SU-DHL-6 (cell line): Measurements from ENCODE around the gene ZNF213.

Experiments
- H2AFZ ChIP-seq: fragments of 200-600 bp; sonication (generic); 2 replicates; pipeline ENCODE4 v1.6.1; 2014; ENCODE audit warnings: low read depth, mild to moderate bottlenecking, moderate library complexity, mixed read lengths, antibody characterized with exemption, low read length; ENCODE audit not compliant: severe bottlenecking
- H3F3A ChIP-seq: fragments of 200-600 bp; shearing (Covaris generic); 2 replicates; pipeline ENCODE4 v1.6.0; 2016; ENCODE audit warnings: antibody characterized with exemption, mild to moderate bottlenecking; ENCODE audit not compliant: insufficient read depth
- H3K27ac ChIP-seq: fragments of 200-600 bp; sonication (generic); 2 replicates; pipeline ENCODE4 v1.5.1; 2016; ENCODE audit warnings: low read depth, mild to moderate bottlenecking, low read length, moderate library complexity, mixed read lengths
- H3K27me3 ChIP-seq: fragments of 200-600 bp; sonication (generic), shearing (Covaris generic); 2 replicates; pipeline ENCODE4 v1.6.0; 2014; ENCODE audit warnings: mild to moderate bottlenecking, low read length
- H3K36me3 ChIP-seq: fragments of 200-600 bp; sonication (generic); 2 replicates; pipeline ENCODE4 v1.6.1; 2014; ENCODE audit warnings: mild to moderate bottlenecking, low read length, mixed read lengths
- H3K4me2 ChIP-seq: fragments of 300-600, 200-600 bp; shearing (Covaris generic), sonication (generic); 2 replicates; pipeline ENCODE4 v1.6.0; 2014; ENCODE audit warnings: low read length, low read depth, mild to moderate bottlenecking; ENCODE audit not compliant: poor library complexity, severe bottlenecking
- H3K4me3 ChIP-seq: fragments of 200-600 bp; sonication (generic); 2 replicates; pipeline ENCODE4 v1.5.1; 2014; ENCODE audit warnings: antibody characterized with exemption, low read length, mild to moderate bottlenecking, mixed read lengths; ENCODE audit not compliant: insufficient read depth, poor library complexity, severe bottlenecking
- H3K79me2 ChIP-seq: fragments of 200-600 bp; sonication (generic); 2 replicates; pipeline ENCODE4 v1.6.1; 2014; ENCODE audit warnings: mild to moderate bottlenecking, low read length, moderate library complexity; ENCODE audit not compliant: insufficient read depth
- H3K9ac ChIP-seq: fragments of 200-600 bp; sonication (generic); 2 replicates; pipeline ENCODE4 v1.7.0; 2014; ENCODE audit warnings: mild to moderate bottlenecking, low read length
- H3K9me2 ChIP-seq: fragments of 200-600 bp; sonication (generic); replicated peaks from 2 replicates; pipeline ENCODE4 v1.6.1; 2014; ENCODE audit warnings: low read length; ENCODE audit not compliant: insufficient read depth
- H3K9me3 ChIP-seq: fragments of 200-600 bp; sonication (generic); 2 replicates; pipeline ENCODE4 v1.6.1; 2014; ENCODE audit warnings: low read length, mixed read lengths; ENCODE audit not compliant: insufficient read depth
- H4K20me1 ChIP-seq: fragments of 200-600 bp; sonication (generic); 2 replicates; pipeline ENCODE4 v1.6.1; 2014; ENCODE audit warnings: low read depth, mild to moderate bottlenecking, antibody characterized with exemption, low read length, moderate library complexity, mixed read lengths
- EZH2phosphoT487 ChIP-seq: fragments of 200-600 bp; sonication (generic), shearing (Covaris generic); conservative IDR thresholded peaks from 2 replicates; pipeline ENCODE4 v1.6.1; 2018; ENCODE audit warnings: mild to moderate bottlenecking, antibody characterized with exemption, low read length, moderate library complexity, mixed read lengths
- TF ChIP-seq, protein P1 (sequence below): fragments of 200-600 bp; sonication (generic); IDR thresholded peaks from one replicate; pipeline ENCODE4 v1.5.1; 2017; ENCODE audit warnings: antibody characterized with exemption, mild to moderate bottlenecking, low read length, moderate library complexity; ENCODE audit not compliant: insufficient read depth, poor library complexity, severe bottlenecking

ZNF213 gene

DNA sequence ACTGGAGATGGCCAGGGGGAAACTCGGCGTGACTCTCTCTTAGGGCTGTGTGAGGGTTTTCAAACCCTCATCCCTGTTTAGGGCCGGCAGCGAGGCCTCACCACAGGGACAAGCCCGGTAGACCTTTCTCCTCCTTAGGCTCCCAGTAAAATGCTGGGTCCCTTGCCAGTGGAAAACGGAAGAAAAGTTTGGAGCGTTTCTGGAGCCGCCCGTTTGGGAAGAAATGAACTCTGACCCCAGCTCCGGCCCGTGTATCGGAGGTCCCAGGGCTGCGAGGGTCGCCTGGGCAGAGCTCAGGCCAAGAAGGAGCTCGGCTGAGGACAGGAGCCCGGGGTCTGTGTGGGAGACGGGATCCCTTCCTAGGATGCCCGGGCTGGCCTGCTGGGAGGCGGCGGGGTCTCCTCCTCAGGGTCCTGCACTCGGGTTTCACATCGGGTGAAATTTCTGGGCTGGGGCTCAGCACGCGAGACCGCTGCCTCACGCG lies 23.2 kb downstream of the ZNF213 start:
- no peak overlapping the region for H3K27ac ChIP-seq
- H3K4me2 ChIP-seq: peak overlapping the region; percentile 79
- no peak overlapping the region for H2AFZ ChIP-seq
- H3K4me3 ChIP-seq: peak overlapping the region; percentile 61
- peak overlapping the region; percentile 54 for H3K9ac ChIP-seq
- H3K9me3 ChIP-seq: no peaks in the 10 kb centered on the region
- no peaks in the 10 kb centered on the region for H4K20me1 ChIP-seq
- TF ChIP-seq EZH2phosphoT487: 0 out of 2 replicates have a peak, but pooled peaks have one; percentile 62
- TF ChIP-seq, protein P1, sequence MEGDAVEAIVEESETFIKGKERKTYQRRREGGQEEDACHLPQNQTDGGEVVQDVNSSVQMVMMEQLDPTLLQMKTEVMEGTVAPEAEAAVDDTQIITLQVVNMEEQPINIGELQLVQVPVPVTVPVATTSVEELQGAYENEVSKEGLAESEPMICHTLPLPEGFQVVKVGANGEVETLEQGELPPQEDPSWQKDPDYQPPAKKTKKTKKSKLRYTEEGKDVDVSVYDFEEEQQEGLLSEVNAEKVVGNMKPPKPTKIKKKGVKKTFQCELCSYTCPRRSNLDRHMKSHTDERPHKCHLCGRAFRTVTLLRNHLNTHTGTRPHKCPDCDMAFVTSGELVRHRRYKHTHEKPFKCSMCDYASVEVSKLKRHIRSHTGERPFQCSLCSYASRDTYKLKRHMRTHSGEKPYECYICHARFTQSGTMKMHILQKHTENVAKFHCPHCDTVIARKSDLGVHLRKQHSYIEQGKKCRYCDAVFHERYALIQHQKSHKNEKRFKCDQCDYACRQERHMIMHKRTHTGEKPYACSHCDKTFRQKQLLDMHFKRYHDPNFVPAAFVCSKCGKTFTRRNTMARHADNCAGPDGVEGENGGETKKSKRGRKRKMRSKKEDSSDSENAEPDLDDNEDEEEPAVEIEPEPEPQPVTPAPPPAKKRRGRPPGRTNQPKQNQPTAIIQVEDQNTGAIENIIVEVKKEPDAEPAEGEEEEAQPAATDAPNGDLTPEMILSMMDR: no peak
- H3K9me2 ChIP-seq: no peaks in the 10 kb centered on the region
- 0 out of 2 replicates have a peak, but pooled peaks cover 3% of the 10 kb centered on the region for H3F3A ChIP-seq
- H3K36me3 ChIP-seq: no peaks in the 10 kb centered on the region
- H3K27me3 ChIP-seq: no peaks in the 10 kb centered on the region
- H3K79me2 ChIP-seq: no peaks in the 10 kb centered on the region

DNA sequence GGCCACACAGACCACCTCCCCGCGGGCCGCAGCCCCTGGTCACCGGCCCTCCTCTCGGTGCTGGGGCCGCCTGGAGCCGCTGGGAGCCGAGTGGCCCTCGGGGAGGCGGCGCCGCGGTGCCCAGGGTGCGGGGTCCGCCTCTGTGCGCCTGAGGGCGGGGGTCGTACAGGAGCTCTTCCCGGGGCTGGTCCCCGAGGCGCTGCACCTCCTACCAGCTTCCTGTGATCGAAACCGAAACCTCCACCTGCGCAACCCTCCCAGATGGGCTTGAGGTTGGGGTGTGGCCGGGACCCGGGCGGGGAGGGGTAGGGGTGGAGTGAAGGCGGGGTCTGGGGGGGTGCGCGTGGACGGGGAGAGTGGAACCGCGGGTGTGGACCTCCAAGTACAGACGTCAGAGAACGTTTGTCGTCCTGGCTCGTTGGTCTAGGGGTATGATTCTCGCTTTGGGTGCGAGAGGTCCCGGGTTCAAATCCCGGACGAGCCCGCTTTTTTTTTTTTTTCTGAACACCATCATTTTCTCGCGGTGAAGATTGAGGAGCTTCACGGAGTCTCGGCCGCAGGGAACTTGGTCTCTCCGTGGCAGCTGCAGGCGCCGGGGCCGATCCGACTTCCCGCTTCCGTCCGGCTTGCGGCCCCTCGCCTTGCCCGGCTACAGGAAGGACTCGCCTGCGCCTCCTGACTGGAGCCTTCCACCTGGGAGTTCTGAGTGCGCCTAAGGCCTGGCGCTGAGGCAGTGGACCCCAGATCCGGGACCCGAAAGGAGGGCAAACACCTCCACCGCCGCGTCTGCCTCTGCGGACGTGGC lies 23.9 kb downstream of the ZNF213 start:
- Histone ChIP-seq H3K9me3 (no peaks in the 10 kb centered on the region), H3K27me3 (no peaks in the 10 kb centered on the region), H3F3A (0 out of 2 replicates have a peak, but pooled peaks cover 3% of the 10 kb centered on the region), H3K27ac (no peak overlapping the region), H3K4me2 (peak overlapping the region; percentile 79), H3K9ac (peak overlapping the region; percentile 54), H3K9me2 (no peaks in the 10 kb centered on the region), H3K79me2 (no peaks in the 10 kb centered on the region), H3K36me3 (no peaks in the 10 kb centered on the region), H4K20me1 (no peaks in the 10 kb centered on the region), H2AFZ (peak overlapping the region; percentile 84), H3K4me3 (peak overlapping the region; percentile 61)
- no peak for TF ChIP-seq EZH2phosphoT487
- TF ChIP-seq, protein P1: no peak

DNA sequence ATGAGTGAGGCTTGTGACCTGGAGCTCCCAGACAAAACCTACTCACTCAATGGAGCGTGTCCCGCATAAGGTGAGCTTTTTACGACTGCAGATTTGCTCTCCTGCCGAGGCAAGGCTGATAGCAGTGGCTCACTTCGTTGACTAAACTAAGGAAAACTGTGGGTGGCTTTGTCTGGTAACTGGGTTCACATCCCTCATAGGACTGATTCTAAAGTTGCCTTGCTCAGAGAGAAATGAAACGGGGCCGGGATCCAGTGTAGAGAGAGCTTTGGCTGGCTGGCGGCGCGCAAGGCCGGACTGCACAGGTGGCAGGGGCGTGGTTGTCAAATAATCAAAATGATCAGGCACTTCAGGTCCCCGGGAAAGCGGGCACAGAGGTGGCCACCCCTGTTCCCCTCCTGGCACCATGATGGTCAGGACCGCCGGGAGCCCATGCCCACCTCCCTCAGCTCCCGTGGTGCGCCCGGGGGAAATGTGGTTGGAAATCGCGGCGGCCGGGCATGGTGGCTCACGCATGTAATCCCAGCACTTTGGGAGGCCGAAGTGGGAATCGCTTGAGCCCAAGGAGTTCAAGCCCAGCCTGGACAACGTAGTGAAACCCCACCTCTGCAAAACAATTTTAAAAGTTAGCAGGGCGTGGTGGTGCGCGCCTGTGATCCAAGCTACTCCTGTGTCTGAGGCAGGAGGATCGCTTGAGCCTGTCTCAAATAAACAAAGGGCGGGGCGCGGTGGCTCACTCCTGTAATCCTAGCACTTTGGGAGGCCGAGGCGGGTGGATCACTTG lies 26.6 kb downstream of the ZNF213 start:
- no peaks in the 10 kb centered on the region for H3K36me3 ChIP-seq
- no peaks in the 10 kb centered on the region for H4K20me1 ChIP-seq
- H3K4me2 ChIP-seq: no peak overlapping the region
- no peaks in the 10 kb centered on the region for H3K9me2 ChIP-seq
- no peak overlapping the region for H3K27ac ChIP-seq
- no peaks in the 10 kb centered on the region for H3F3A ChIP-seq
- H3K9me3 ChIP-seq: no peaks in the 10 kb centered on the region
- TF ChIP-seq EZH2phosphoT487: no peak
- TF ChIP-seq, protein P1: no peak
- H3K9ac ChIP-seq: no peak overlapping the region
- H3K27me3 ChIP-seq: no peaks in the 10 kb centered on the region
- no peak overlapping the region for H2AFZ ChIP-seq
- no peak overlapping the region for H3K4me3 ChIP-seq
- no peaks in the 10 kb centered on the region for H3K79me2 ChIP-seq
